ENCODE results near the gene ZNF587B.

DNA sequence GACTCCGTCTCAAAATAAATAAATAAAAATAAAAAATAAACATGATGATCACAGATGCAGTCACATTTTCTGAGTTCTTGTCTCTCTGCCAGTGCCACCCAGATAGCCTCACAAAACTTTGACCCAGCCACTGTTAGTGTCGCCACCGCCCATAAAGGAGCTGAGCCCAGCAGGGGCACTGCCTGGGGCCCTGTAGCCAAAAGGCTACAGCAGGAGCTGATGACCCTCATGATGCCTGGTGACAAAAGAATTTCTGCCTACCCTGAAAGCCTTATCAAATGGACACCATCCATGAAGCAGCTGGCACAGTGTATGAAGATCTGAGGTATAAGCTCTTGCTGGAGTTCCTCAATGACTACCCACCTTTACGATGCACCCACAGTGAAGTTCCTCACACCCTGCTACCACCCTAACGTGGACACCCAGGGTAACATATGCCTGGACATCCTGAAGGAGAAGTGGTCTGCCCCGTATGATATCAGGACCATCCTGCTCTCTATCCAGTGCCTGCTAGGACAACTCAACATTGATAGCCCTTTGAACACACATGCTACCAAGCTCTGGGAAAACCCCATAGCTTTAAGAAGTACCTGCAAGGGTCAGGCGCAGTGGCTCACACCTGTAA lies 37.9 kb downstream of the ZNF587B start:
- TF ChIP-seq, protein P1, sequence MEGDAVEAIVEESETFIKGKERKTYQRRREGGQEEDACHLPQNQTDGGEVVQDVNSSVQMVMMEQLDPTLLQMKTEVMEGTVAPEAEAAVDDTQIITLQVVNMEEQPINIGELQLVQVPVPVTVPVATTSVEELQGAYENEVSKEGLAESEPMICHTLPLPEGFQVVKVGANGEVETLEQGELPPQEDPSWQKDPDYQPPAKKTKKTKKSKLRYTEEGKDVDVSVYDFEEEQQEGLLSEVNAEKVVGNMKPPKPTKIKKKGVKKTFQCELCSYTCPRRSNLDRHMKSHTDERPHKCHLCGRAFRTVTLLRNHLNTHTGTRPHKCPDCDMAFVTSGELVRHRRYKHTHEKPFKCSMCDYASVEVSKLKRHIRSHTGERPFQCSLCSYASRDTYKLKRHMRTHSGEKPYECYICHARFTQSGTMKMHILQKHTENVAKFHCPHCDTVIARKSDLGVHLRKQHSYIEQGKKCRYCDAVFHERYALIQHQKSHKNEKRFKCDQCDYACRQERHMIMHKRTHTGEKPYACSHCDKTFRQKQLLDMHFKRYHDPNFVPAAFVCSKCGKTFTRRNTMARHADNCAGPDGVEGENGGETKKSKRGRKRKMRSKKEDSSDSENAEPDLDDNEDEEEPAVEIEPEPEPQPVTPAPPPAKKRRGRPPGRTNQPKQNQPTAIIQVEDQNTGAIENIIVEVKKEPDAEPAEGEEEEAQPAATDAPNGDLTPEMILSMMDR (IDR thresholded peaks at IDR 0.05) = no peak
- TF ChIP-seq ZFX (IDR thresholded peaks at IDR 0.05; ENCODE audit: borderline replicate concordance) = no peak

Data from 22Rv1 (cell line).